Epidermal melanocyte (primary cell): ENCODE data around the gene RIOX2.
"Not testable (repeated sequence)": the region's sequence is repeated elsewhere in the genome, so short reads cannot be mapped to it uniquely, and the experiment has no call there.

Experiments
- DNase-seq: peaks from one replicate; pipeline ENCODE4 v3.0.0; 2011; ENCODE audit warnings: low spot score; ENCODE audit not compliant: insufficient read length

The RIOX2 gene

GRCh38 chr3:97914388-97914787 is 57.8 kb downstream of the RIOX2 start:
- DNase-seq = no peak

DNA sequence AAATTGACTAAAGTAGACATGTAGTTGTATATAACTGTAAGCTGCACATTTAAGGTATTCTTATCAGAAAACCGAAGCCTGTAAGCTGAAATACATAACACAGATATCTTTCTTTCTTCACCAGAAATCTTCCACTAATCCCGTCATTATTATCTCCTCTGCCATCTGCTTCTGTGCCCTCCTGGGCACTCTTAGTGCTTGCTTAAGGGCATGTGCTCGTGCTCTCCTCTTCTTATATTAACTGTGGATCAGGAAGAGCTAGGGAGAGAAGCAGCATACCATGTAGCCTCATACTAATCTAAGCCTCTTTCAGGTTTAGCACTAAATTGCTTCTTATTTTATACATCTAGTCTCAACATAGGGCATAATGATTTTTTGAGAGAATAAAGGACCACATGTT is 60.8 kb downstream of the RIOX2 start:
- DNase-seq = no peak

- DNase-seq = no peak
Observed at GRCh38 chr3:97910931-97911351, 61.3 kb downstream of the RIOX2 start.

- not testable (repeated sequence) for DNase-seq
Observed at GRCh38 chr3:97910236-97910831, 61.9 kb downstream of the RIOX2 start.

GRCh38 chr3:97909830-97910229 is 62.4 kb downstream of the RIOX2 start:
- not testable (repeated sequence) for DNase-seq

DNA sequence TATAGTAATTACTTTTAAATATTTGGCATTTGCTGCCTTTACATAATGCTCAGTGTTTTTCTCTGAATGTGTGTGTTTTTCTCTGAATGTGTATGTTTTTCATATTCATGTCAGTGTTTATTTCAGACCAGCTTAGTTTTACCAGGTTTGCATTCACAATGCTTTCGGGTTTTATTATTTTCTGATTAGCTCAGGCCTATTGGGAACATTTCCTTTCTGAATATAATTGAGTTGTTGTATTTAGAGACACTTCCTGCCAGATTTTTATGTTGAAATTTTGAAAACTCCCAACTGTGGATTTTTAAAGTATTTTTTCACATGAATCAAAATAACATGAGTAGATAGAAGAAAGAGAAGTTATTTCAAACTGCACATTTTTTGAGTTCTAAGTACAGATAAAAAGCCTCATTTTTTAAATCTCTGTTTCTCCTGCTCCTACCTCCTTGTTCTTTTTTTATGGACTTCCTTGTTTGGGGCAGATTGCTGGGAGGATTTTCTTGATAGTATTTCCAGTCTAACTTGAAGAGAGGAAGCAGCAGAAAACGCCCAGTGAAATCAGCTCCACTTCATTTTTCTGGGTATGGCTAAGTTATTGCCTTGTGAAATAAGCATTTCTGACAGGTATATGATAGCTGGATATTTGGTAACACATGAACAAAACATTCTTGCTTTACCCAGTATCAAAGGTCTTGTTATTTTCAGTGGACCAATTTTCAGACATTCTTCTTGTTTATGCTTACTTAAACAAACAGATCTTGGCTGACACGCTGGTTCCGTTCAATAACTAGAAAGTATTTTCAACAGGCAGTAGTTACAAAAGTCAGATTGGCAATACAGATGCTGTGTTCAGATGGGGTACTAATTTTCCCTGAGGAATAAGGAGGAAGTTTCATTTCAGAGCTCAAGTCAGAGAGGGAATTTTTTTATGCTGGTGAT is 70.7 kb downstream of the RIOX2 start:
- no peak for DNase-seq

GRCh38 chr3:97899331-97899730 is 72.9 kb downstream of the RIOX2 start:
- DNase-seq = no peak

- DNase-seq = no peak
Observed at GRCh38 chr3:97896547-97896946, 75.7 kb downstream of the RIOX2 start.

GRCh38 chr3:97896129-97896528 is 76.1 kb downstream of the RIOX2 start:
- no peak for DNase-seq

DNA sequence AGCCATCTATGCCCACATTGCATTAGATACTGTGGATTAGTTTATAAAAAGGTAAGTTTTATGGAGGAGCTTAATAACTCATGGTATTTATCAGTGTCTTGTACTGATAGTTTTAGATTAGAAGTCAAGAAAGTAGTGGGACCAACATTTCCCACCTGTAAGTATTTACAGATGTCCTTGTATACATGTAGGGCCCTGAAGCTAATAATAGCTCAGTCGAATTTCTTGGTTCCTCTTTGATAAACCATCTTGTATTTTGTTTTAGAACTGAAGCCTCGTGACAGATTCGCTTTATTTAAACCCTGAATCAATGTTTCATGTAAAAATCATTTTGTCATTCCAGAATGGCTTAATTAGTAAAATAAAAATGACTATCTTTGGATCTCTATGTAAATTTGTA is 77.0 kb downstream of the RIOX2 start:
- no peak for DNase-seq

GRCh38 chr3:97892852-97893251 is 79.4 kb downstream of the RIOX2 start:
- no peak for DNase-seq
